ENCODE results near the gene PPP3R1.

The PPP3R1 gene

DNA sequence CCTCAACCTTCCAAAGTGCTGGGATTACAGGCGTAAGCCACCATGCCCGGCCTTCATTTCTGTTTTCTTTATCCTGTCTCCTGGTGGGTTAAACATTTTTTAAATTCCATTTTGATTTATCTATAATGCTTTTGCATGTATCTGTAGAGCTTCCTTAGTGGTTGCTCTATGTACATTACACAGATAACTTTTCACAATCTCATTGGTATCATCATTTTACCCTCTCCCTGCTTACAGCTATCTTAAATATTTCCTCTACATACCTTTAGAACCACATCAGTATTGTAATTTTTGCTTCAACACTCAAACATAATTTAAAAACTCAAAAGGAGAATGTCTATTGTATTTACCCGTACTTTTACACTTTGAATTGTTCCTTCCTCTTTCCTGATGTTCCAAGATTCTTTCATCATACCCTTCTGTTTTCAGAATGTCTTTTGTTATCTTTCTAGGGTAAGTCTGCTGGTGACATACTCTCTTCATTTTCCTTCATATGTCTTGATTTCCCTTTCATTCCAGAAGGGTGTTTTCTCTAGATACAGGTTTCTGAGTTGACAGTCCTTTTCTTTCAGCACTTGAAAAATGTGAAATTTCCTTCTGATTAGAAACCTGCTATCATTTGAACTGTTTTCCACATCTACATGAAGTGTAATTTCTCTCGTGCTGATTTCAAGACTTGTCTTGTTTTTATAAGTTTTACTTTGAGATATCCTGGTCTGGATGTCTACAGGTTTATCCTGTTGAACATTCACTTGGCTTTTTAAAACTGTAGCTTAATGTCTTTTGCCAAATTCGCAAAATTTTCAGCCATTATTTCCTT is 21.9 kb downstream of the PPP3R1 start:
- DNase-seq: no peak

DNA sequence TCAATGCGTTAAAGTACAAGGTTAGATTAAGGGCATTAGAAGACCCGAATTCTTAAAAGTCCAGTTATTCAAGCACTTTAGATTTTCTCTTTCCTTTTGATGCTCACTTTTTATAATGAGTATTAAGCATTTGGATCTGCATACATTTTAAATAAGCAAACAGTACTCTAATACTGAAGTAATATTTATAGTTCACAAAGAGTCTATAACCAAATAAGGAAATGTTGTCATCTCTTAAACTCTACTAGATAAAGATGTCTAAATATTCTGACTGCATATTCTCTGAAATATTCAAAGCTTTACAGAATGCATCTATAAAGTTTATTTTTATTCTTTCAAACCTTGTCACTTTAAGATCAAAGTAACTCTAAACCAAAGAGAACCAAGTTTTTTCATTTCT is 25.5 kb downstream of the PPP3R1 start:
- DNase-seq: no peak

DNA sequence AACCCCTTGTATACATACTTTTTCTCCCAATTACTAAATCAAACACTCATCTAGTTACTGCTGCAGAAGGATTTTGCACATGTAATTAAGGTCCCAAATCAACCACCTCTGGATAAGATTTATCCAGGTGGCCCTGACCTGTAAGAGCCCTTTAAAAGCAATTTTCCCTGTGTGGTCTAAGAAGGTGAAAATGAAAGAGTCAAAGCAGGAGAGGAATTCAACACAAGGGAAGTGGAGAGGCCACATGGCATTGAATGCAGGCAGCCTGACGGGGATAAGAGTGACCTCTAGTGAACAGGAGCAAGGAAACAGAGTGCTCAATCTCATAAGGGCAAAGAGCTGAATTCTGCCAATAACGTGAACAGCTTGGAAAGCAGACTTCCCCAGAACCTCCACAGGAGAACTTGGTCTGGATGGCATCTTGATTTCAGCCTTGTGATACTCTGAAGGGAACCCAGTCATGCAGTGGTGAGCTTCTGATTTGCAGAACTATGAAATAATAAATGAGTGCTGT is 27.2 kb downstream of the PPP3R1 start:
- no peak for DNase-seq

DNA sequence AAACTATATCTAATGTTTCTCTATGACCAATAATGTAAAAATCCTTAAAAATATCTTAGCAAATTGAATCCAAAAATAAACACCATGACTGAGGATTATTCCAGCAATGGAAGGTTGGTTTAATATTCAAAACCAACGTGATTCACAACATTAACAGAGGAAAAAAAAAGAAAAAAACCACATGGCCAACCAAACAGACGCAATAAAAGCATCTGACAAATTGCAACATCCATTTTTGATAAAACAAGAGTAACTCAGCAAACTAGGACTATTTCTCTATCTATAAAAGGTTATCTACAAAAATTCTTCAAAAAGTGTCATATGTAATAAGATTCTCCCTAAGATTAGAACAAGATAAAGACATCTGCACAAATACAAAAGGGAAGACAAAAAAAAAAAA is 28.9 kb downstream of the PPP3R1 start:
- DNase-seq: no peak

DNA sequence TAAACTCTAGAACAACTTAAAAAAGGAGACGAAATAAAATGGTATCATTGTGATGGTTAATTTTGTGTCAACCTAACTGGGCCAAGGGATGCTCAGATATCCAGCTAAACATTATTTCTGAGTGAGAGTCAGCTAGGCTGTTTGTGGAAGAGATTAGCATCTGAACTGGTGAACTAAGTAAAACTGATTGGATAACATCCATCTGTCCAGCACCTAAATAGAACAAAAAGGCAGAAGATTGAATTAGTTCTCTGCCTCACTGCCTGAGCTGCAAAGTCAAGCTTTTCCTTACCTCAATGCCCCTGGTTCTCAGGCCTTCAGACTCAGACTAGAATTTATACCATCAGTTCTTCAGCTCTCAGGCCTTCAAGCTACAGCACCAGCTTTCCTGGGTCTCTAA is 30.0 kb downstream of the PPP3R1 start:
- no peak for DNase-seq

DNA sequence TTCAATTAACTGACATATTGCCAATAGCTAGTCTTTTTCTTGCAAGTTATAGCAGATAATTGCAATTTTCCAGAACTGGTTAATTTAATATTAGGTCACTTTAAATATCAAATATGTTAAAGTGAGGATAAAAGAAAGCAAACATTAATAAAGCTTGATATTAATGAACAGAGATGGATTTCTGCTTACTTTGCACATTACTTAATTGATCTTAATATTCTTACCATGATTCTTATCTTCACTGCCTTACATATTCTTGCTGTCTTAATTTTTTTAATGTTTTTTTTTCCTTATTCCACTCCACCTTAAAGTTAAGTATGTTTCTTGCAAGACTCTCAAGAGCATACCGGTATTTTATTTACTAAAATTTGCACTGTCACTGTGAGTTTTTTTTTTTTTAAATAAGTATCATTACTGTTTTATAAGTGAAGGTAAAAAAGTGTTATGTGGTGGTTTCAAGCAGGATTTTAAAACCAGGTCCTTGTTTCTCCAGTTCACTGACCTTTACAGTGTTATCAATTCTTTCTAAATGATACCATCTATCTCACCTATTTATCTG is 33.9 kb downstream of the PPP3R1 start:
- no peak for DNase-seq

- no peak for DNase-seq
These were observed 34.6 kb downstream of the PPP3R1 start for GRCh38 chr2:68217729-68218128.

GRCh38 chr2:68216454-68217310 is 35.6 kb downstream of the PPP3R1 start:
- no peak for DNase-seq

DNA sequence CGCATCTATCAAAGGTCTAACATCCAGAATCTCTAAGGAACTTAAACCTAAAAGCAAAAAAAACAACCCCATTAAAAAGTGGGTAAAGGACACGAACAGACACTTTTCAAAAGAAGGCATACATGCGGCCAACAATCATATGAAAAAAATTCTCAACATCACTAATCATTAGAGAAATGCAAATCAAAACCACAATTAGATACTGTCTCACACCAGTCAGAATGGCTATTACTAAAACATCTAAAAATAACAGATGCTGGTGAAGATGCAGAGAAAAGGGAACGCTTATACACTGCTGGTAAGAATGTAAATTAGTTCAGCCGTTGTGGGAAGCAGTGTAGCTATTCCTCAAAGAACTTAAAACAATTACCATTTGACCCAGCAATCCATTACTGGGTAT is 38.0 kb downstream of the PPP3R1 start:
- no peak for DNase-seq

DNA sequence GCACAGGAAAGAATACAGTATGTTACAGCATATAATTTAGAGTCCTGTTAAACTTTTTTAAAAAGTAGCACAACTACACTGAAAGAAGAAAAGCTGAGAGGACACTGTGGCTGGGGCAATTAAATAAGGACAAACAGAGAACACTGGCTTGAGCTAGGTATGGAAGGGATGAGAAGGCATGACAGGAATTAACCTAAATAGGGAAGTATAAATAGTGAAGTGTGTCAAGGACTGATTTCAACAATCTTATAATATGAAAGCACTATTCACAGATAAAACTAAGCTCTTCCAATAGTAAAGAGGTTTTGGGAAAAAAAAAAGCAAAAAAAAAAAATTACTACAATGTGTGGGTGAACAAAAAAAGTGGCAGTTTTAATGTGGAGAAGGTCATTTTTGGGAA is 45.5 kb downstream of the PPP3R1 start:
- DNase-seq: no peak

GRCh38 chr2:68203587-68203986 is 48.7 kb downstream of the PPP3R1 start:
- DNase-seq: no peak

DNA sequence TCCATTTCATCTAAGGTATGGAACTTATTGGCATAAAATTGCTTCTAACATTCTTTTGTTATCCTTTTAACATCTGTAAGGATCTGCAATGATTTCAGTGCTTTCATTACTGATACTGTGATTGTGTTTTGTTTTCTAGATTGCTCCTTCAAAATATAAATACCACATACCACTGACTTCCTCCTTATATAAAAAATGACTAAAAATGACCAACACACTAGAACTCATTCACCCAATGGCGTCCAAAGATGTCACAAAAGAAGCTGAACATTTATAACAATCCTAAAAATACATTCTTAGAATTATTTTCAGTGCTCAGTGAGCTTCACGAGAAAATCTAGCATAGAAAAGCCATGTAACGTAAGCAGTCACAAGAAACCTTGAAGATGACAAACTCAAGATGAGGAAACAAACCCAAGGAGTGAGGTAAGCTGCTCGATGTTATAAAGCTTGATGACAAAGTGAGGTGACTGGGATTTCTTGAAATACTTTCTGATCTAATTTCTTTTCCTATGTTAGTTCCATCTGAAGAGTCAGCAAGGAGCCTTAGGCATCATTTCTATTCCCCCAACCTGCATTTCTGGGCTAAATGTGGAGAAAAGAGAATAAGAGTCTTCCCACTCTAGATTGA is 52.1 kb downstream of the PPP3R1 start:
- DNase-seq: no peak

DNA sequence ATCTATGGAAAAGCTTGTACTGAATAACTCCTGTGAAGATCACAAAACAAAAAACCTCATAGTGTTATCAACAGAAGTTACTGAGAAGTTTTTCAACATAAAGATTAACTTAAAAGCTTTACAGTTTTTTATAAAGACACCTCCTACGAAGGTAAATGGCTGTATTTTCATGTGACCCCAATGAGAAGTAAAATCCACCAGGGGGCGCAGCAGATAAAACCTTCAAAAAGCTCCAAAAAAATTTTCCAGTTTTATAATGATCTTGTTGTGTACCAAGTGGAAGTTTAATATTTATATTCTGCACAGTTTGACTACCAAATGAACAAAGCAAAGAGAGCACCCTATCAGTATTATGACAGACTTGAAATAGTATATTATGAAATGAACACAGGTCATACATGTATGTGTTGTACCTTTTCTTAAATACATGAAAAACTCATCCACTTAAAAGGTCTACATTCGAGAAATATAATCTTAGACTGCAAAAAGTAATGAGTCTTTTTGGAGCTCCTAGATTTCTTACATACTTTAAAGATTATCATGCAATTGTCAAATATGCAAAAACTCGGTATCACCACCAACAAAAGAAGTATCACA is 56.1 kb downstream of the PPP3R1 start:
- no peak for DNase-seq

GRCh38 chr2:68195096-68195495 is 57.2 kb downstream of the PPP3R1 start:
- no peak for DNase-seq

DNA sequence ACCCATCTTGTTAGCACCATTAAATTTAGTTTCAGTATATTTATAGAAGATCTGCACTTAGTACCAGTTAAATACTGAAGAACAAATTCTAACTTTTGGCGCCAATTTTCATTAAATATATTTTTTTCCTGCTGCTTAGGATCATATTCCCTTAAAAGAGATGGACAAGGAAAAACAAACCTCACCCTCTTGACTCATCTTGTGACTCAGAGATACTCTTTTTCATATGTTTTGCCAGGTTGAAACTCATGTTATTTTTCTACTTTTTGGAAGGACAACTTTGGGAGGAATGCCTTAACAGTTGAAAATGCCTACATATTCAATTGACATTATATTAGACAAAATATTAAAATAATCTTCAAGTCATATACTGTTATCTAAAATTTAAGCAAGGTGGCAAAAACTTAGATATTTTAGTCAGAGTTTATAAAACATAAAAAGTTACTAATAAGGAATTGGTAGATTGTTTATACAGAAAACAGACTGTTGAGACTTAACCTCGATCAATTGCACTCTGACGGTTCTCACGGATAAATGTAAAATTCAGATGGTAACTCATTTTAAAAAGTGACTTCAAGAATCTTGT is 58.5 kb downstream of the PPP3R1 start:
- no peak for DNase-seq

GRCh38 chr2:68193144-68193543 is 59.2 kb downstream of the PPP3R1 start:
- no peak for DNase-seq

DNA sequence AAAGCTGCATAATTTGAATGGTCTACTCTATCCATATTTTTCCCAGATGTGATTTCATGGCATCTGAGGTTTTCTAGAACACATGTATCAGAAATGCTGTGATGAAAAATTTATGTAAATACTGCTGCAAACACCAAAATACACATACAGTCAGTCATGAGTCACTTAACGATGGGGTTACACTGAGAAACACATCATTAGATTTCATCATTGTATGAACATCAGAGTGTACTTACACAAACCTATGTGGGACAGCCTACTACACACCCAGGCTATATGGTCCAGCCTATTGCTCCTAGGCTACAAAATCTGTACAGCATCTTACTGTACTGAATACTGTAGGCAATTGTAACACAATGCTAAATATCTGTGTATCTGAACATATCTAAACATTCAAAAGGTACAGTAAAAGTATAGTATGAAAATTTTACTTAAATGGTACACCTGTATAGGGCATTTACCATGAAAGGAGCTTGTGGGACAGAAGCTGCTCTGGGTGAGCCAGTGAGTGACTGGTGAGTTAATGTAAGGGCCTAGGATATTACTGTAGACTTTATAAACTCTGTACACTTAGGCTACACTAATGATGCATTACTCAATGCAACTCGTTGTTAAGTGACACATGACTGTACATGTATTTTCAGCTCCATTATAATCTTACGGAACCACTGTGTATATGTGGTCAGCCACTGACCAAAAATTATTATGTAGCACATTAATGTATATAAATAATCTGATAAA is 61.2 kb downstream of the PPP3R1 start:
- no peak for DNase-seq

DNA sequence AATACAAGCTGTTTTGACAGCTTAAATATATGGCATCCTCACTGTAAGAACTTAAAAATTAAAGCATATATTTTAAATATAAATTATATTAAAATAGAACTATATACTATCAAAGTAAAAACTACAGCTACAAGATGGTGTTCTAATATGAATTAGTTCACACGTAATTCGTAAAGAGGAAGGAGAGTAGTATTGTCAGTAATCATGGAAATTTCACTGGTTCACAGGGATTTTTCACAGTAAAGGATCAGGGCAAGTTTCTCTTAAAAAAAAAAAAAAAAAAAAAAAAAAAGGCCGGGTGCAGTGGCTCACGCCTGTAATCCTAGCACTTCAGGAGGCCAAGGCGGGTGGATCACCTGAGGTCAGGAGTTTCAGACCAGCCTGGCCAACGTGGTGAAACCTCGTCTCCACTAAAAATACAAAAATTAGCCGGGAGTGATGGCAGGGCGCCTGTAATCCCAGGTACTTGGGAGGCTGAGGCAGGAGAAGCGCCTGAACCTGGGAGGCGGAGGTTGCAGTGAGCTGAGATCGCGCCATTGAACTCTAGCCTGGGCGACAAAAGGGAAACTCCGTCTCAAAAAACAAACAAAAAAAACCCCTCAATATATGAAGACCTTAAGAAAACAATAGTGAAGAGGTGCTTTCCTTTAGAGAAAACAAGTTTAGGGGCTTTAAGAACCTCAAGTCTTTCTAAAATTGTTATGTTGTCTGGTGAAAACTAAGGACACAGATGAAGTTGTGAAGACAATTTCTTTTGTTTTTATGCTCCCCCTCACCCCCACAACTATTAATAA is 62.1 kb downstream of the PPP3R1 start:
- DNase-seq: no peak

DNA sequence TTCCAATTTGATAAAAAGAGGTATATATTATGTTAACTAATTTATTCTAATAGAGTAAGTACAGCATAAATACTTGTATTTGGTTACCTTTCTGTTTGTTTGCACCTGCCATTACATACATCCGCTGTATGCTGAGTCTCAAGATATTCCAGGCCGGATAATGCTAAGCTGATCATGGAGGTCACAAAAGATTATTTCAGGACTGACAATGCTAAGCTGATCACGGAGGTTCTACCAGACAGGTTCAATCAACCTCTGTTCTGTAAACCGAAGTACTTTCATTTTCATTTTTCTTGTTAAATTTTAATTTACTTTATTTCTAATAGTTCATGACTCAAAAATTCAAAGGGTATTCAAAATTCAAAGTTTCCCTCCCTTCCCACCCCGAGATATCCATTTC is 63.5 kb downstream of the PPP3R1 start:
- no peak for DNase-seq

GRCh38 chr2:68187329-68187728 is 65.0 kb downstream of the PPP3R1 start:
- no peak for DNase-seq
